Epithelial cell of proximal tubule (primary cell): Measurements from ENCODE around the gene AMIGO1. TPM values are rescaled to one million over a fixed set of nuclear protein-coding genes. Genes with fewer than 3 reads are reported as not detected.
"Not testable (repeated sequence)": the region's sequence is repeated elsewhere in the genome, so short reads cannot be mapped to it uniquely, and the experiment has no call there.

ENCODE experiments used
- DNase-seq: peaks from one replicate; pipeline ENCODE4 v3.0.0-alpha.2; 2011; ENCODE audit warnings: low read depth
- H3K4me3 ChIP-seq: 2 replicates; pipeline ENCODE4 v1.5.1; 2011; ENCODE audit warnings: low read depth, mild to moderate bottlenecking, low read length
- total RNA-seq: library from RNA; depleted of rRNA; stranded (reverse); fragments of >200 nt; gene quantifications from 2 replicates; pipeline ENCODE4 v1.2.3, GENCODE V29; 2015
- TF ChIP-seq, protein P1 (sequence below): conservative IDR thresholded peaks from 2 replicates; pipeline ENCODE4 v1.5.1; 2012; ENCODE audit warnings: low read depth, mild to moderate bottlenecking, low read length

AMIGO1 gene
- total RNA-seq, 1 donor from 2014 or later, result 0.92 TPM

GRCh38 chr1:109478806-109479205, 30.7 kb downstream of the AMIGO1 start:
- DNase-seq, result no peak
- TF ChIP-seq, protein P1, sequence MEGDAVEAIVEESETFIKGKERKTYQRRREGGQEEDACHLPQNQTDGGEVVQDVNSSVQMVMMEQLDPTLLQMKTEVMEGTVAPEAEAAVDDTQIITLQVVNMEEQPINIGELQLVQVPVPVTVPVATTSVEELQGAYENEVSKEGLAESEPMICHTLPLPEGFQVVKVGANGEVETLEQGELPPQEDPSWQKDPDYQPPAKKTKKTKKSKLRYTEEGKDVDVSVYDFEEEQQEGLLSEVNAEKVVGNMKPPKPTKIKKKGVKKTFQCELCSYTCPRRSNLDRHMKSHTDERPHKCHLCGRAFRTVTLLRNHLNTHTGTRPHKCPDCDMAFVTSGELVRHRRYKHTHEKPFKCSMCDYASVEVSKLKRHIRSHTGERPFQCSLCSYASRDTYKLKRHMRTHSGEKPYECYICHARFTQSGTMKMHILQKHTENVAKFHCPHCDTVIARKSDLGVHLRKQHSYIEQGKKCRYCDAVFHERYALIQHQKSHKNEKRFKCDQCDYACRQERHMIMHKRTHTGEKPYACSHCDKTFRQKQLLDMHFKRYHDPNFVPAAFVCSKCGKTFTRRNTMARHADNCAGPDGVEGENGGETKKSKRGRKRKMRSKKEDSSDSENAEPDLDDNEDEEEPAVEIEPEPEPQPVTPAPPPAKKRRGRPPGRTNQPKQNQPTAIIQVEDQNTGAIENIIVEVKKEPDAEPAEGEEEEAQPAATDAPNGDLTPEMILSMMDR, result no peak
- no peak overlapping the region for H3K4me3 ChIP-seq

- H3K4me3 ChIP-seq, result no peak overlapping the region
- DNase-seq, result no peak
- TF ChIP-seq, protein P1, result no peak
Observed at GRCh38 chr1:109477821-109478220, 31.7 kb downstream of the AMIGO1 start.

DNA sequence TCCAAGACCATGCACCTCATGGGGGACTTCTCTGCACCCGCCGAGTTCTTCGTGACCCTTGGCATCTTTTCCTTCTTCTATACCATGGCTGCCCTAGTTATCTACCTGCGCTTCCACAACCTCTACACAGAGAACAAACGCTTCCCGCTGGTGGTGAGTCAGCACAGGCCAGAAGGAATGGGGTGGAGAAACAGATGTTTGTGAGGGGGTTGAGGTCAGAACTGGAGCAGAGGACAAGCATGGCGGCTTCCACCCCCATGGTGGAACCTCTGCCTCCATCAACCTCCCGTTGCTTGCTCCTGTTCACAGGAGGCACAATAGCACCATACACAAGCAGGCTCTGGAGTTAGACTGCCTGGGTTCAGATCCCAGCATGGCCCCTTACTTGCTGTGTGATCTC, 32.7 kb downstream of the AMIGO1 start:
- TF ChIP-seq, protein P1, result no peak
- no peak for DNase-seq
- no peak overlapping the region for H3K4me3 ChIP-seq

GRCh38 chr1:109475261-109475660, 34.3 kb downstream of the AMIGO1 start:
- DNase-seq, result no peak
- TF ChIP-seq, protein P1, result no peak
- no peak overlapping the region for H3K4me3 ChIP-seq

DNA sequence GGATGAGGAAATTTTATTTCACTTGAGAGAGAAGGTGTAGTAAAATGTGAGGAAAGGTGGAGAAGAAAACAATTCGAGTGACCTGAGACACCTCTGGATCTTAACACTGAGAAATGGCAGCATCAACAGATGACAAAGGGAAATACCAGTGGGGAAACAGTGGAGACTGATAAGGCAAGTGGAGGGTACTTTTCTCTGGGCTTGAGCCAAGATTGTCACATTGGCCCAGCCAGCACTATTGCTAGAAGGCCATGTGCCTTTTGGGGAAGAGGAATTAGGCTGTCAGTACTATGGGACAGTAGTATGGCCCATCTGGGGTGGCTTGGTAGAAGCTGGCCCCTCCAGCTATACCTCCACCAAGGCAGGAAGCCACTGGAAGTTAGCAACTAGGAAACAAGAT, 34.8 kb downstream of the AMIGO1 start:
- no peak overlapping the region for H3K4me3 ChIP-seq
- DNase-seq, result no peak
- TF ChIP-seq, protein P1, result no peak

- H3K4me3 ChIP-seq, DNase-seq: not testable (repeated sequence)
Observed at GRCh38 chr1:109473284-109474057, 36.1 kb downstream of the AMIGO1 start.

DNA sequence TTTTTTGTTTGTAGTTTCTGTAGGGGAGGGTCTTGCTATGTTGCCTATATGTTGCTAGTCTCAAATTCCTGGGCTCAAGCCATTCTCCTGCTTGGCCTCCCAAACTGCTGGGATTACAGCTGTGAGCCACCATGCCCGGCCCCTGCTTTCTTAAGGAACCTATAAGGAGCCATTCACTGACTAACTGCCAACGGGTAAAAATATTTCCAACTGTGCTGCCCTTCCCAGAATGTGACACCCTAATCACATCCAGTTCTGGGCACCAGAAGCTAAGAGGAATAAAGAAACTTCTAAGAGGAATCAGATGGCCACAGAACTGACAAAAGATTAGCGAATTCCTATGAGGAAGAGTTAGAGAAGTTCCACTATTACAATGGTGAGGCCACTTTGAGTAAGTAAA, 36.7 kb downstream of the AMIGO1 start:
- no peak for DNase-seq
- no peak overlapping the region for H3K4me3 ChIP-seq
- TF ChIP-seq, protein P1, result no peak
